OCI-LY7 (cell line): ENCODE results near the gene UBALD1. TPM values are rescaled to one million over a fixed set of nuclear protein-coding genes. Genes with fewer than 3 reads are reported as not detected.

Experiments used
- BruUV-seq: library from RNA; stranded (reverse); fragments of 400-500 nt; replicated peaks from 2 replicates; lab custom pipeline; 2021; lab: Mats Ljungman, UMichigan
- CTCF ChIA-PET: fragments of 300-600 bp; sonication (Branson Sonifier 250); formaldehyde crosslinking; loops from one replicate; lab custom pipeline; 2022; ENCODE audit warnings: antibody characterized with exemption; ENCODE audit not compliant: unreplicated experiment; lab: Charles Lee
- POLR2A ChIA-PET: fragments of 300-600 bp; sonication (Branson Sonifier 250); formaldehyde crosslinking; loops from one replicate; lab custom pipeline; 2022; ENCODE audit warnings: antibody characterized with exemption; lab: Charles Lee
- DNase-seq: peaks from one replicate; pipeline ENCODE4 v3.0.0-alpha.2; 2015; ENCODE audit warnings: low spot score
- H2AFZ ChIP-seq: fragments of 200-600 bp; sonication (generic), shearing (Covaris generic); 2 replicates; pipeline ENCODE4 v1.6.1; 2014; ENCODE audit warnings: mild to moderate bottlenecking, antibody characterized with exemption, low read length, moderate library complexity
- H3K27ac ChIP-seq: fragments of 200-600 bp; sonication (generic); 2 replicates; pipeline ENCODE4 v1.5.1; 2014; ENCODE audit warnings: mixed run types, low read depth, mild to moderate bottlenecking, moderate library complexity, low read length, inconsistent platforms; ENCODE audit not compliant: poor library complexity, severe bottlenecking
- H3K36me3 ChIP-seq: fragments of 200-600 bp; sonication (generic); 2 replicates; pipeline ENCODE4 v1.6.1; 2014; ENCODE audit warnings: mild to moderate bottlenecking, antibody characterized with exemption, low read length, moderate library complexity, mixed read lengths; ENCODE audit not compliant: insufficient read depth
- H3K4me1 ChIP-seq: fragments of 200-600 bp; sonication (generic); 2 replicates; pipeline ENCODE4 v1.5.1; 2014; ENCODE audit warnings: mild to moderate bottlenecking, low read length; ENCODE audit not compliant: insufficient read depth, poor library complexity, severe bottlenecking
- H3K4me2 ChIP-seq: fragments of 200-600 bp; sonication (generic); 2 replicates; pipeline ENCODE4 v1.6.1; 2014; ENCODE audit warnings: mild to moderate bottlenecking, low read length
- H3K4me3 ChIP-seq: fragments of 200-600 bp; sonication (generic); 2 replicates; pipeline ENCODE4 v1.5.1; 2014; ENCODE audit warnings: mild to moderate bottlenecking, low read depth, low read length; ENCODE audit not compliant: poor library complexity, severe bottlenecking
- H3K79me2 ChIP-seq: fragments of 200-600 bp; sonication (generic); 2 replicates; pipeline ENCODE4 v1.6.1; 2016; ENCODE audit warnings: low read depth, mild to moderate bottlenecking, low read length, moderate library complexity, mixed read lengths; ENCODE audit not compliant: insufficient read depth
- H3K9me2 ChIP-seq: fragments of 200-600 bp; sonication (generic); 2 replicates; pipeline ENCODE4 v1.6.1; 2016; ENCODE audit warnings: mild to moderate bottlenecking, low read length, mixed read lengths; ENCODE audit not compliant: insufficient read depth
- H3K9me3 ChIP-seq: fragments of 200-600 bp; sonication (generic); 2 replicates; pipeline ENCODE4 v1.6.1; 2014; ENCODE audit warnings: mild to moderate bottlenecking, mixed run types, low read length, mixed read lengths
- H4K20me1 ChIP-seq: fragments of 200-600 bp; sonication (generic); 2 replicates; pipeline ENCODE4 v1.6.1; 2014; ENCODE audit warnings: mild to moderate bottlenecking, antibody characterized with exemption, low read length, moderate library complexity, mixed read lengths; ENCODE audit not compliant: insufficient read depth
- CTCF ChIP-seq: fragments of 200-600 bp; sonication (generic); conservative IDR thresholded peaks from 2 replicates; pipeline ENCODE4 v1.5.1; 2014; ENCODE audit warnings: mild to moderate bottlenecking, antibody characterized with exemption, low read length, moderate library complexity, mixed read lengths
- EZH2phosphoT487 ChIP-seq: fragments of 200-600 bp; sonication (generic); IDR thresholded peaks from 2 replicates; pipeline ENCODE4 v1.6.1; 2018; ENCODE audit warnings: low read depth, borderline replicate concordance, mild to moderate bottlenecking, mixed run types, antibody characterized with exemption, low read length, moderate library complexity, mixed read lengths
- intact Hi-C: fragments of 100-400 bp; cut with micrococcal nuclease; formaldehyde crosslinking; loops from one replicate; pipeline ENCODE4 v1.10.0; 2022; ENCODE audit not compliant: unreplicated experiment
- total RNA-seq, 2 experiments: library from RNA; depleted of rRNA in 1 of 2; stranded (reverse); fragments of >200 nt in 1 of 2; shearing (Covaris generic) in 1 of 2; gene quantifications; 2 replicates each; pipeline ENCODE4 v1.2.3, GENCODE V29; 2014 to 2022

UBALD1 gene
- total RNA-seq, 2 experiments from 2014 or later: 11.1 to 34.1 TPM

- intact Hi-C loops: no loop called here
- no peak overlapping the region for H2AFZ ChIP-seq
- H3K9me2 ChIP-seq: no peaks in the 10 kb centered on the region
- H3K27ac ChIP-seq: no peak overlapping the region
- H3K79me2 ChIP-seq: 0 out of 2 replicates have a peak, but pooled peaks cover 4% of the 10 kb centered on the region
- peaks cover 9% of the 10 kb centered on the region for H3K4me1 ChIP-seq
- BruUV-seq: no TSS peak
- TF ChIP-seq EZH2phosphoT487 (no peak), CTCF (no peak)
- H3K36me3 ChIP-seq: no peaks in the 10 kb centered on the region
- POLR2A ChIA-PET: no interaction called here
- no peak for DNase-seq
- no peaks in the 10 kb centered on the region for H3K9me3 ChIP-seq
- H3K4me2 ChIP-seq: no peak overlapping the region
- CTCF ChIA-PET: no interaction called here
- H3K4me3 ChIP-seq: no peak overlapping the region
- H4K20me1 ChIP-seq: no peaks in the 10 kb centered on the region
Observed at GRCh38 chr16:4608704-4608980, 6.0 kb downstream of the UBALD1 start.

- no peaks in the 10 kb centered on the region for H3K9me3 ChIP-seq
- H3K4me1 ChIP-seq: peaks cover 3% of the 10 kb centered on the region
- H4K20me1 ChIP-seq: no peaks in the 10 kb centered on the region
- no peaks in the 10 kb centered on the region for H3K79me2 ChIP-seq
- H3K36me3 ChIP-seq: no peaks in the 10 kb centered on the region
- no peak for DNase-seq
- no peak overlapping the region for H3K4me2 ChIP-seq
- TF ChIP-seq CTCF (no peak), EZH2phosphoT487 (no peak)
- no peaks in the 10 kb centered on the region for H3K9me2 ChIP-seq
- no peak overlapping the region for H3K4me3 ChIP-seq
- ChIA-PET POLR2A (no interaction called here), CTCF (no interaction called here)
- no TSS peak for BruUV-seq
- H3K27ac ChIP-seq: no peak overlapping the region
- no peak overlapping the region for H2AFZ ChIP-seq
- intact Hi-C loops: no loop called here
Observed at GRCh38 chr16:4607841-4608703, 6.6 kb downstream of the UBALD1 start.

GRCh38 chr16:4606354-4606753, 8.3 kb downstream of the UBALD1 start:
- BruUV-seq: no TSS peak
- ChIA-PET POLR2A (no interaction called here), CTCF (no interaction called here)
- Histone ChIP-seq H3K27ac (no peak overlapping the region), H3K9me2 (no peaks in the 10 kb centered on the region), H4K20me1 (no peaks in the 10 kb centered on the region), H3K36me3 (no peaks in the 10 kb centered on the region), H3K4me2 (no peak overlapping the region), H2AFZ (no peak overlapping the region), H3K4me3 (no peak overlapping the region), H3K79me2 (no peaks in the 10 kb centered on the region), H3K4me1 (no peaks in the 10 kb centered on the region), H3K9me3 (no peaks in the 10 kb centered on the region)
- intact Hi-C loops: no loop called here
- no peak for TF ChIP-seq CTCF
- TF ChIP-seq EZH2phosphoT487: no peak
- DNase-seq: no peak
